ENCODE data around the gene GMDS.

DNA sequence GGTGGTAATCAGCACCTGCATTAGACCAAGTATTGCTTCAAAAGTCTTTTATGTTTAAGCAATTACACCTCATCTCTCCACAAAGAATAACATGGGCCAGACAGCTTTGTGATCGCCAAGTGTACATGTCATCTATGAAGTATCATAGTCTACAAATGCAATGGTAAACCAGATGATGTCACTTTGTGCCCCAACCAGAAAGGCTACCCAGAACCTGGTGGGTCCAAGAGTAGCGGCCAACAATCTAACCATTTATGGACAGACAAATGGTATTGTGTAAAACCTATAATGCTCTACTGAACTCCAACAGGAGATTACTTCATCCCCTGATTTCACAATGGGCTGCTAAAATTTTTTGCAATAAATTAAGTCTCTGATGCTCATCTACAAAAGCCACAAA lies 295.9 kb downstream of the GMDS start:
- TF ChIP-seq CTCF (conservative IDR thresholded peaks at IDR 0.05 in 1 of 2, IDR thresholded peaks at IDR 0.05 in 1 of 2; ENCODE audit: extremely low read depth in 1 of 2, insufficient read depth in 1 of 2, low read depth in 1 of 2, low read length in 2 of 2), result no peak
- no peak for TF ChIP-seq EZH2 (IDR thresholded peaks at IDR 0.05; ENCODE audit: borderline replicate concordance, low read length)
